Endothelial cell of umbilical vein (primary cell): ENCODE measurements around the gene ARPC2. TPM values are rescaled to one million over a fixed set of nuclear protein-coding genes. Genes with fewer than 3 reads are reported as not detected.

Source experiments
- BruUV-seq: library from RNA; stranded (reverse); fragments of 400-500 nt; replicated peaks from 2 replicates; lab custom pipeline; 2021; lab: Mats Ljungman, UMichigan
- CTCF ChIA-PET: fragments of 300-600, 350-600 bp; sonication (Branson Sonifier 250); formaldehyde crosslinking; loops from one replicate; lab custom pipeline; 2021; ENCODE audit warnings: antibody characterized with exemption, inconsistent platforms; lab: Charles Lee
- POLR2A ChIA-PET: fragments of 300-600, 350-600 bp; sonication (Branson Sonifier 250); formaldehyde crosslinking; loops from one replicate; lab custom pipeline; 2021; ENCODE audit warnings: antibody characterized with exemption, inconsistent platforms; lab: Charles Lee
- DNase-seq: peaks from one replicate; pipeline ENCODE4 v3.0.0-alpha.2; 2011; ENCODE audit warnings: low read depth, low spot score
- FAIRE-seq: peaks from 2 replicates; lab custom pipeline; 2011; peaks lifted over from hg19 to GRCh38; lab: Jason Lieb, UNC
- H2AFZ ChIP-seq: 2 replicates; pipeline ENCODE4 v1.6.0; 2012; ENCODE audit warnings: low read depth, low read length, control low read depth, inconsistent platforms
- H3K27ac ChIP-seq: 2 replicates; pipeline ENCODE4 v1.5.1; 2011; ENCODE audit warnings: low read depth, mild to moderate bottlenecking, control low read depth, low read length, moderate library complexity; ENCODE audit not compliant: insufficient read depth
- H3K27me3 ChIP-seq, 2 experiments: 2 replicates each; pipeline versions ENCODE4 v1.6.0 to v1.6.1; 2011; ENCODE audit warnings: low read length in 2 of 2, mixed read lengths in 1 of 2; ENCODE audit not compliant: control insufficient read depth in 2 of 2, insufficient read depth in 2 of 2
- H3K36me3 ChIP-seq, 2 experiments: 2 replicates in 1 of 2; 3 replicates in 1 of 2; pipeline ENCODE4 v1.5.1; 2011; ENCODE audit warnings: low read length in 2 of 2, mild to moderate bottlenecking in 1 of 2, moderate library complexity in 1 of 2; ENCODE audit not compliant: control insufficient read depth in 2 of 2, insufficient read depth in 2 of 2; ENCODE audit errors: extremely low read depth in 1 of 2
- H3K4me1 ChIP-seq: 3 replicates; pipeline ENCODE4 v1.5.1; 2011; ENCODE audit warnings: mild to moderate bottlenecking, low read length; ENCODE audit not compliant: control insufficient read depth, insufficient read depth; ENCODE audit errors: extremely low read depth
- H3K4me2 ChIP-seq: 2 replicates; pipeline ENCODE4 v1.6.1; 2011; ENCODE audit warnings: low read length, control low read depth, mixed read lengths; ENCODE audit not compliant: insufficient read depth
- H3K4me3 ChIP-seq, 3 experiments: fragments of 200-600 bp in 1 of 3; sonication (generic), shearing (Covaris generic) in 1 of 3; replicated peaks in 1 of 3; 2 replicates each; pipeline ENCODE4 v1.5.1; 2011 to 2016; ENCODE audit warnings: control low read depth in 3 of 3, low read length in 3 of 3, mild to moderate bottlenecking in 2 of 3, inconsistent platforms in 1 of 3, low read depth in 1 of 3, moderate library complexity in 1 of 3; ENCODE audit not compliant: insufficient read depth in 1 of 3
- H3K79me2 ChIP-seq: 2 replicates; pipeline ENCODE4 v1.6.0; 2012; ENCODE audit warnings: low read length, inconsistent platforms; ENCODE audit not compliant: control insufficient read depth, insufficient read depth
- H3K9ac ChIP-seq: replicated peaks from 2 replicates; pipeline ENCODE3; 2011; ENCODE audit warnings: low read length, control low read depth; ENCODE audit not compliant: insufficient read depth; ENCODE audit errors: extremely low read depth
- H3K9me1 ChIP-seq: replicated peaks from 3 replicates; pipeline ENCODE4 v1.6.0; 2011; ENCODE audit warnings: mild to moderate bottlenecking, low read length; ENCODE audit not compliant: control insufficient read depth, insufficient read depth; ENCODE audit errors: extremely low read depth
- H3K9me3 ChIP-seq: replicated peaks from 2 replicates; pipeline ENCODE4 v1.5.1; 2012; ENCODE audit warnings: low read length, inconsistent platforms; ENCODE audit not compliant: control insufficient read depth, insufficient read depth
- H4K20me1 ChIP-seq: replicated peaks from 2 replicates; pipeline ENCODE3; 2011; ENCODE audit warnings: mild to moderate bottlenecking, low read length; ENCODE audit not compliant: control insufficient read depth, insufficient read depth; ENCODE audit errors: extremely low read depth
- EZH2 ChIP-seq: IDR thresholded peaks from 2 replicates; pipeline ENCODE4 v1.6.1; 2012; ENCODE audit warnings: borderline replicate concordance, low read depth, mild to moderate bottlenecking, moderate library complexity, low read length, inconsistent platforms; ENCODE audit not compliant: severe bottlenecking
- FOS ChIP-seq: IDR thresholded peaks from 2 replicates; pipeline ENCODE4 v1.6.1; 2011; ENCODE audit warnings: mild to moderate bottlenecking, low read length, moderate library complexity, borderline replicate concordance; ENCODE audit not compliant: insufficient read depth
- GATA2 ChIP-seq: IDR thresholded peaks from 2 replicates; pipeline ENCODE4 v1.7.0; 2011; ENCODE audit warnings: low read depth, mild to moderate bottlenecking, moderate library complexity, mixed read lengths, low read length; ENCODE audit not compliant: insufficient read length, insufficient read depth
- JUN ChIP-seq: IDR thresholded peaks from 2 replicates; pipeline ENCODE4 v1.6.1; 2011; ENCODE audit warnings: borderline replicate concordance, low read depth; ENCODE audit not compliant: insufficient read length, insufficient read depth
- MYC ChIP-seq: IDR thresholded peaks from one replicate; pipeline ENCODE4 v1.6.1; 2011; ENCODE audit warnings: mild to moderate bottlenecking, low read depth, low read length
- POLR2A ChIP-seq: IDR thresholded peaks from 2 replicates; pipeline ENCODE4 v1.6.1; 2012; ENCODE audit warnings: low read depth, mild to moderate bottlenecking, control low read depth, low read length
- POLR2AphosphoS5 ChIP-seq: IDR thresholded peaks from 2 replicates; pipeline ENCODE4 v1.6.1; 2012; ENCODE audit warnings: low read depth, mild to moderate bottlenecking, control low read depth, low read length, moderate library complexity; ENCODE audit not compliant: insufficient read depth
- dilution Hi-C: fragments of 300-500 bp; cut with MboI; formaldehyde crosslinking; loops from one replicate; pipeline ENCODE4 v1.15.0; 2019; ENCODE audit warnings: low sequenced_read_pairs; ENCODE audit not compliant: extremely low pct_ligation_motif_present
- intact Hi-C: fragments of 100-400 bp; cut with micrococcal nuclease; formaldehyde crosslinking; loops from one replicate; pipeline ENCODE4 v1.10.0; 2022
- polyA plus RNA-seq, 4 experiments: library from polyadenylated mRNA; depleted of rRNA in 3 of 4; stranded (reverse) in 3 of 4; unstranded in 1 of 4; fragments of >200 nt; gene quantifications; 2 replicates each; pipeline versions ENCODE4 v1.2.1 to v1.2.3, GENCODE V29; 2011 to 2012; ENCODE audit warnings: missing spikeins in 1 of 4
- total RNA-seq: library from RNA; stranded (reverse); gene quantifications from 2 replicates; pipeline ENCODE4 v1.2.3, GENCODE V29; 2021
- TF ChIP-seq, protein P1 (sequence below): IDR thresholded peaks from 2 replicates; pipeline ENCODE4 v1.6.1; 2011; ENCODE audit not compliant: insufficient read depth, insufficient read length
- TF ChIP-seq, protein P2 (sequence below), 2 donors: IDR thresholded peaks; 1 replicate in 1 of 2; 2 replicates in 1 of 2; pipeline ENCODE4 v1.5.1; 2011; ENCODE audit warnings: low read length in 2 of 2, mild to moderate bottlenecking in 2 of 2, moderate library complexity in 2 of 2, control low read depth in 1 of 2, inconsistent platforms in 1 of 2, low read depth in 1 of 2; ENCODE audit not compliant: insufficient read depth in 1 of 2; ENCODE audit errors: extremely low read depth in 1 of 2

ARPC2 gene
- total and polyA plus RNA-seq, 2 donors (not counting 3 experiments of a cell fraction or from before 2014, with no cell fraction given) = 417 to 455 TPM

DNA sequence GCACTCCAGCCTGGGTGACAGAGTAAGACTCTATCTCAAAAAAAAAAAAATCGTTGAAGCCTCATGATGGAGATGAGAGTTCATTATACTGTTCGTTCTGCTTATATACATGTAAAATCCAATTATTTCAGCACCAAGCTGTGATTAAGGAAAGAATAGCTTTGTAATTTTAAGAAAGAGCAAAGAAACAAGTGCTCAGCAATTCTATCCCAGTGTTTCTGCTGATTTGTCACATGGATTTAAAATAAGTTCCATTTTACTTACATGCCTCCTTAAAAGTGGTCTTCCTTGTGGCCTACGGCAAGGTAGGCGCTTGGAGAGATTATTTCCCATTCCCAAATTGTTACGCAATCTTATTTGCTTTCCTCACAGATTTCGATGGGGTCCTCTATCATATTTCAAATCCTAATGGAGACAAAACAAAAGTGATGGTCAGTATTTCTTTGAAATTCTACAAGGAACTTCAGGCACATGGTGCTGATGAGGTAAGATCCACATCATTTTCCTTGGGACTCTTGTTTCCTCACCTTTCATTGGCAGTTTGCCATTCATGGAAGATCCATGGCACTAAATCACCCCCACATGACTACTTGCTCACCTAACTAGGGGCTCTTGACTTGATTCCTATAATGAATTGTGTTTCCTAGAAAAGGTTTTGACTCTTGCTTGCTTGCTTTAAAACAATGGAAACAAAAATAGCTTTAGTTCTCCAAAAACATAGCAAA, 11.5 kb downstream of the ARPC2 start:
- no peak for DNase-seq

More for the DNA sequence above, 11.5 kb downstream of the ARPC2 start:
- no peaks in the 10 kb centered on the region for H3K9me3 ChIP-seq
- TSS peak; percentile 98 for BruUV-seq
- H3K4me1 ChIP-seq = peaks cover 34% of the 10 kb centered on the region
- CTCF ChIA-PET = interaction anchor here (1.1 to 1.5 kb wide), 5 partner anchors 8 to 670 kb away, joined by 3 to 8 read pairs (median 4); partner anchors contain the start of gene ARPC2
- H3K36me3 ChIP-seq = peaks cover 27 to 44% of the 10 kb centered on the region in 2 experiments
- no peaks in the 10 kb centered on the region for H3K27me3 ChIP-seq
- POLR2A ChIA-PET = no interaction called here
- peak; percentile 31 for FAIRE-seq
- TF ChIP-seq POLR2A (no peak), EZH2 (no peak), POLR2AphosphoS5 (no peak), GATA2 (no peak), MYC (no peak), FOS (no peak), JUN (no peak)
- TF ChIP-seq, protein P1, sequence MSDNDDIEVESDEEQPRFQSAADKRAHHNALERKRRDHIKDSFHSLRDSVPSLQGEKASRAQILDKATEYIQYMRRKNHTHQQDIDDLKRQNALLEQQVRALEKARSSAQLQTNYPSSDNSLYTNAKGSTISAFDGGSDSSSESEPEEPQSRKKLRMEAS = no peak
- TF ChIP-seq, protein P2, sequence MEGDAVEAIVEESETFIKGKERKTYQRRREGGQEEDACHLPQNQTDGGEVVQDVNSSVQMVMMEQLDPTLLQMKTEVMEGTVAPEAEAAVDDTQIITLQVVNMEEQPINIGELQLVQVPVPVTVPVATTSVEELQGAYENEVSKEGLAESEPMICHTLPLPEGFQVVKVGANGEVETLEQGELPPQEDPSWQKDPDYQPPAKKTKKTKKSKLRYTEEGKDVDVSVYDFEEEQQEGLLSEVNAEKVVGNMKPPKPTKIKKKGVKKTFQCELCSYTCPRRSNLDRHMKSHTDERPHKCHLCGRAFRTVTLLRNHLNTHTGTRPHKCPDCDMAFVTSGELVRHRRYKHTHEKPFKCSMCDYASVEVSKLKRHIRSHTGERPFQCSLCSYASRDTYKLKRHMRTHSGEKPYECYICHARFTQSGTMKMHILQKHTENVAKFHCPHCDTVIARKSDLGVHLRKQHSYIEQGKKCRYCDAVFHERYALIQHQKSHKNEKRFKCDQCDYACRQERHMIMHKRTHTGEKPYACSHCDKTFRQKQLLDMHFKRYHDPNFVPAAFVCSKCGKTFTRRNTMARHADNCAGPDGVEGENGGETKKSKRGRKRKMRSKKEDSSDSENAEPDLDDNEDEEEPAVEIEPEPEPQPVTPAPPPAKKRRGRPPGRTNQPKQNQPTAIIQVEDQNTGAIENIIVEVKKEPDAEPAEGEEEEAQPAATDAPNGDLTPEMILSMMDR (IDR thresholded peaks at IDR 0.05; ENCODE audit: extremely low read depth in 1 of 2, insufficient read depth in 1 of 2, low read depth in 1 of 2, low read length in 2 of 2) = no peak
- dilution Hi-C loops (no loop called here), intact Hi-C loops (loop anchor here (1.0 to 5.0 kb wide), 3 partner anchors 9 to 179 kb away; no protein-coding TSS in a partner anchor)
- H3K4me2 ChIP-seq = peak overlapping the region; percentile 86
- H3K9me1 ChIP-seq = no peaks in the 10 kb centered on the region
- peak overlapping the region; percentile 53 for H3K9ac ChIP-seq
- H3K27ac ChIP-seq = peak overlapping the region; percentile 70
- H2AFZ ChIP-seq = no peak overlapping the region
- no peak overlapping the region for H3K4me3 ChIP-seq
- no peaks in the 10 kb centered on the region for H4K20me1 ChIP-seq
- H3K79me2 ChIP-seq = peaks cover 71% of the 10 kb centered on the region
